SU-DHL-6 (cell line): ENCODE results near the gene ATL2.

ENCODE experiments used
- H2AFZ ChIP-seq: fragments of 200-600 bp; sonication (generic); 2 replicates; pipeline ENCODE4 v1.6.1; 2014; ENCODE audit warnings: low read depth, mild to moderate bottlenecking, moderate library complexity, mixed read lengths, antibody characterized with exemption, low read length; ENCODE audit not compliant: severe bottlenecking
- H3F3A ChIP-seq: fragments of 200-600 bp; shearing (Covaris generic); 2 replicates; pipeline ENCODE4 v1.6.0; 2016; ENCODE audit warnings: antibody characterized with exemption, mild to moderate bottlenecking; ENCODE audit not compliant: insufficient read depth
- H3K27ac ChIP-seq: fragments of 200-600 bp; sonication (generic); 2 replicates; pipeline ENCODE4 v1.5.1; 2016; ENCODE audit warnings: low read depth, mild to moderate bottlenecking, low read length, moderate library complexity, mixed read lengths
- H3K27me3 ChIP-seq: fragments of 200-600 bp; sonication (generic), shearing (Covaris generic); 2 replicates; pipeline ENCODE4 v1.6.0; 2014; ENCODE audit warnings: mild to moderate bottlenecking, low read length
- H3K36me3 ChIP-seq: fragments of 200-600 bp; sonication (generic); 2 replicates; pipeline ENCODE4 v1.6.1; 2014; ENCODE audit warnings: mild to moderate bottlenecking, low read length, mixed read lengths
- H3K4me2 ChIP-seq: fragments of 300-600, 200-600 bp; shearing (Covaris generic), sonication (generic); 2 replicates; pipeline ENCODE4 v1.6.0; 2014; ENCODE audit warnings: low read length, low read depth, mild to moderate bottlenecking; ENCODE audit not compliant: poor library complexity, severe bottlenecking
- H3K4me3 ChIP-seq: fragments of 200-600 bp; sonication (generic); 2 replicates; pipeline ENCODE4 v1.5.1; 2014; ENCODE audit warnings: antibody characterized with exemption, low read length, mild to moderate bottlenecking, mixed read lengths; ENCODE audit not compliant: insufficient read depth, poor library complexity, severe bottlenecking
- H3K79me2 ChIP-seq: fragments of 200-600 bp; sonication (generic); 2 replicates; pipeline ENCODE4 v1.6.1; 2014; ENCODE audit warnings: mild to moderate bottlenecking, low read length, moderate library complexity; ENCODE audit not compliant: insufficient read depth
- H3K9ac ChIP-seq: fragments of 200-600 bp; sonication (generic); 2 replicates; pipeline ENCODE4 v1.7.0; 2014; ENCODE audit warnings: mild to moderate bottlenecking, low read length
- H3K9me2 ChIP-seq: fragments of 200-600 bp; sonication (generic); replicated peaks from 2 replicates; pipeline ENCODE4 v1.6.1; 2014; ENCODE audit warnings: low read length; ENCODE audit not compliant: insufficient read depth
- H3K9me3 ChIP-seq: fragments of 200-600 bp; sonication (generic); 2 replicates; pipeline ENCODE4 v1.6.1; 2014; ENCODE audit warnings: low read length, mixed read lengths; ENCODE audit not compliant: insufficient read depth
- H4K20me1 ChIP-seq: fragments of 200-600 bp; sonication (generic); 2 replicates; pipeline ENCODE4 v1.6.1; 2014; ENCODE audit warnings: low read depth, mild to moderate bottlenecking, antibody characterized with exemption, low read length, moderate library complexity, mixed read lengths
- EZH2phosphoT487 ChIP-seq: fragments of 200-600 bp; sonication (generic), shearing (Covaris generic); conservative IDR thresholded peaks from 2 replicates; pipeline ENCODE4 v1.6.1; 2018; ENCODE audit warnings: mild to moderate bottlenecking, antibody characterized with exemption, low read length, moderate library complexity, mixed read lengths
- TF ChIP-seq, protein P1 (sequence below): fragments of 200-600 bp; sonication (generic); IDR thresholded peaks from one replicate; pipeline ENCODE4 v1.5.1; 2017; ENCODE audit warnings: antibody characterized with exemption, mild to moderate bottlenecking, low read length, moderate library complexity; ENCODE audit not compliant: insufficient read depth, poor library complexity, severe bottlenecking

ATL2 gene

DNA sequence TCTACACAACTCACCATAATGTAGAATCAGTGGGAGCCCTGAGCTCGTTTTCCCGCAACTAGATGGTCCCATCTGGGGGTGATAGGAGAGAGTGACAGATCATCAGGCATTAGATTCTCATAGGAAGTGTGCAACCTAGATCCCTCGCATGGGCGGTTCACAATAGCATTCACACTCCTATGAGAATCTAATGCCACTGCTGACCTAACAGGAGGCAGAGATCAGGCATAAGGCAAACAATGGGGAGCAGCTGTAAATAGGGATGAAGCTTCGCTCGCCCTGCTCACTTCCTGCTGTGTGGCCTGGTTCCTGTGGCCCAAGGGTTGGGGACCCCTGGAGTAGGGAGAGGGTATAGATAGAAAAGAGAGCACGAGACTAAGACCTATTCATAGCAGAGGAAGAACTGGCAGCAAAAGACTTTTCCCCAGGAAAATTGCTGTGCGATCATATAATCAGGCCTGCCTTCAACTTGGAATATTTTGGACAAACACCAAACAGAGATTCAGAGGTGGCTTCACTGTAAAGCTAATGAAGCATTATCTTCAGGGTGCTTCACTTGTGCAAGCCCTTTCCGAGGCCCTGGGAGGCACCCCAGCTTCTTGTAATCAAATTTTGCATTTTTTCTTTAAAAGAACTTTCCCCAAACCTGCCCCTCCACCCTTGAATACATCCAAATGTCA is 29.0 kb upstream of the ATL2 start:
- H3K27ac ChIP-seq: no peak overlapping the region
- no peaks in the 10 kb centered on the region for H3K79me2 ChIP-seq
- no peaks in the 10 kb centered on the region for H3K27me3 ChIP-seq
- H3K4me3 ChIP-seq: no peak overlapping the region
- no peak overlapping the region for H3K4me2 ChIP-seq
- H3K9me3 ChIP-seq: no peaks in the 10 kb centered on the region
- H2AFZ ChIP-seq: no peak overlapping the region
- H3K9me2 ChIP-seq: no peaks in the 10 kb centered on the region
- H3K36me3 ChIP-seq: no peaks in the 10 kb centered on the region
- no peak overlapping the region for H3K9ac ChIP-seq
- no peak for TF ChIP-seq EZH2phosphoT487
- TF ChIP-seq, protein P1, sequence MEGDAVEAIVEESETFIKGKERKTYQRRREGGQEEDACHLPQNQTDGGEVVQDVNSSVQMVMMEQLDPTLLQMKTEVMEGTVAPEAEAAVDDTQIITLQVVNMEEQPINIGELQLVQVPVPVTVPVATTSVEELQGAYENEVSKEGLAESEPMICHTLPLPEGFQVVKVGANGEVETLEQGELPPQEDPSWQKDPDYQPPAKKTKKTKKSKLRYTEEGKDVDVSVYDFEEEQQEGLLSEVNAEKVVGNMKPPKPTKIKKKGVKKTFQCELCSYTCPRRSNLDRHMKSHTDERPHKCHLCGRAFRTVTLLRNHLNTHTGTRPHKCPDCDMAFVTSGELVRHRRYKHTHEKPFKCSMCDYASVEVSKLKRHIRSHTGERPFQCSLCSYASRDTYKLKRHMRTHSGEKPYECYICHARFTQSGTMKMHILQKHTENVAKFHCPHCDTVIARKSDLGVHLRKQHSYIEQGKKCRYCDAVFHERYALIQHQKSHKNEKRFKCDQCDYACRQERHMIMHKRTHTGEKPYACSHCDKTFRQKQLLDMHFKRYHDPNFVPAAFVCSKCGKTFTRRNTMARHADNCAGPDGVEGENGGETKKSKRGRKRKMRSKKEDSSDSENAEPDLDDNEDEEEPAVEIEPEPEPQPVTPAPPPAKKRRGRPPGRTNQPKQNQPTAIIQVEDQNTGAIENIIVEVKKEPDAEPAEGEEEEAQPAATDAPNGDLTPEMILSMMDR: no peak
- H4K20me1 ChIP-seq: no peaks in the 10 kb centered on the region
- H3F3A ChIP-seq: peaks cover 20% of the 10 kb centered on the region

DNA sequence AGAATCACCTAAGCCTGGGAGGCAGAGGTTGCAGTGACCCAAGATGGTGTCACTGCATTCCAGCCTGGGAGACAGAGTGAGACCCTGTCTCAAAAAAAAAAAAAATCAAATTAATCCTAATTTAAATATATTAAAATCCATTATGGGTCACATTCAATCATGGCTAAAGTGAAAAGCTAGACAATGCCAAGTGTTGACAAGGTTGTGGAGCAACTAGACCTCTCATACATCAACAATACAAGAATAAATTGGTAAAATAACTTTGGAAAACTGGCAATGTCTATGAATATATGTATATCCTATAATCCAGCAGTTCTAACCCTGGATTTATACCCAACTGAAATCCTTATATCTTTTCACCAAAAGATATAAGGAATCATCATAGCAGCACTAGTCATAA is 23.4 kb upstream of the ATL2 start:
- H3K27ac ChIP-seq: no peak overlapping the region
- H3K9me2 ChIP-seq: no peaks in the 10 kb centered on the region
- no peak overlapping the region for H3K4me3 ChIP-seq
- TF ChIP-seq, protein P1: no peak
- no peak for TF ChIP-seq EZH2phosphoT487
- H3K36me3 ChIP-seq: 0 out of 2 replicates have a peak, but pooled peaks cover 3% of the 10 kb centered on the region
- H3F3A ChIP-seq: no peaks in the 10 kb centered on the region
- H3K27me3 ChIP-seq: no peaks in the 10 kb centered on the region
- H3K79me2 ChIP-seq: no peaks in the 10 kb centered on the region
- no peaks in the 10 kb centered on the region for H4K20me1 ChIP-seq
- no peak overlapping the region for H3K9ac ChIP-seq
- peaks cover 5% of the 10 kb centered on the region; the same call in 1 of the 2 replicates for H3K9me3 ChIP-seq
- no peak overlapping the region for H3K4me2 ChIP-seq
- no peak overlapping the region for H2AFZ ChIP-seq

DNA sequence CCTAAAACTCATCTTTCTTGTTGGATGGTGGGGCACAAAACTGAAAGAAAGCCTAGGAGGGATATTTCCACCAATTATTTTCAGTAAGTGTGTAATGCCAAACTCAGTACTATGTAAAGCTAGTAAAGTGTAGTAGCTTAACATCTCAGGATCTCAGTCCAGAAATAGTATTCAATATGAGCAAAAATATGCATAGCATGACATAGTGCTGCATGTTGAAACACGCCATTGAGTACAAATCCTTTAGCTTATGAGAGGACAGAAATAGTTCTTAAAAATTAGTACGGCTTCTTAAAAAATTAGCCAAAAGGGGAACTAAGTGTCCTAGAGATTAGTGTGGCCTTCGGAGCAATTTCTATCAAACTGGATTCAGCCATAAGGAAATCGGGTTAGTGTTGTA is 21.7 kb upstream of the ATL2 start:
- H3K27ac ChIP-seq: no peak overlapping the region
- no peak for TF ChIP-seq EZH2phosphoT487
- TF ChIP-seq, protein P1: no peak

More for the DNA sequence above, 21.7 kb upstream of the ATL2 start:
- no peak overlapping the region for H3K4me2 ChIP-seq
- H3F3A ChIP-seq: no peaks in the 10 kb centered on the region
- H3K36me3 ChIP-seq: 0 out of 2 replicates have a peak, but pooled peaks cover 3% of the 10 kb centered on the region
- no peak overlapping the region for H3K4me3 ChIP-seq
- H3K9me2 ChIP-seq: no peaks in the 10 kb centered on the region
- no peak overlapping the region for H3K9ac ChIP-seq
- no peaks in the 10 kb centered on the region for H3K27me3 ChIP-seq
- peaks cover 5% of the 10 kb centered on the region; the same call in 1 of the 2 replicates for H3K9me3 ChIP-seq
- H2AFZ ChIP-seq: no peak overlapping the region
- H3K79me2 ChIP-seq: no peaks in the 10 kb centered on the region
- H4K20me1 ChIP-seq: no peaks in the 10 kb centered on the region
